ENCODE data around the gene EGLN1.
A peak's percentile ranks its signal among the peaks of the same experiment; 100 is the strongest.

The EGLN1 gene

DNA sequence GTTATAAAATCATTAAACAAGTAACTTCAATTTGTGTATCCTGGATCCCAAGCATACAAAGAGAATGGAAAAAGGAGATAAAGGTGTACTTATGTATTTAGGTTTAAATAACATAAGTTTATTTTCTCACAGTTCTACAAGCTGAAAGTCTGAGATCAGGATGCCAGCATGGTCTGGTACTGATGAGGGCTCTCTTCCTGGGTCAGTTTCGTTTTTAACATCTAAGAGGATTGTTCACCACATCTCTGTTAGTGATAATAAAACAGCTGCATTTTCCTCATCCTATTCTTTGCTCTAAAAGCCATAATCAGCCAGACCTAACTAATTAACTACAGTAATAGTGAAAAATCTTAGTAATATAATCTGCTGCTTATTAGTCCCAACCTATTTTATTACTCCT, 5.2 kb downstream of the EGLN1 start:
- no peak for DNase-seq (ENCODE audit: extremely low read depth, low read depth)
- H3K4me3 ChIP-seq (replicated peaks; ENCODE audit: low read depth, low read length) = peak overlapping the region; percentile 88; the same call in 1 of the 2 replicates
- TF ChIP-seq, protein P1, sequence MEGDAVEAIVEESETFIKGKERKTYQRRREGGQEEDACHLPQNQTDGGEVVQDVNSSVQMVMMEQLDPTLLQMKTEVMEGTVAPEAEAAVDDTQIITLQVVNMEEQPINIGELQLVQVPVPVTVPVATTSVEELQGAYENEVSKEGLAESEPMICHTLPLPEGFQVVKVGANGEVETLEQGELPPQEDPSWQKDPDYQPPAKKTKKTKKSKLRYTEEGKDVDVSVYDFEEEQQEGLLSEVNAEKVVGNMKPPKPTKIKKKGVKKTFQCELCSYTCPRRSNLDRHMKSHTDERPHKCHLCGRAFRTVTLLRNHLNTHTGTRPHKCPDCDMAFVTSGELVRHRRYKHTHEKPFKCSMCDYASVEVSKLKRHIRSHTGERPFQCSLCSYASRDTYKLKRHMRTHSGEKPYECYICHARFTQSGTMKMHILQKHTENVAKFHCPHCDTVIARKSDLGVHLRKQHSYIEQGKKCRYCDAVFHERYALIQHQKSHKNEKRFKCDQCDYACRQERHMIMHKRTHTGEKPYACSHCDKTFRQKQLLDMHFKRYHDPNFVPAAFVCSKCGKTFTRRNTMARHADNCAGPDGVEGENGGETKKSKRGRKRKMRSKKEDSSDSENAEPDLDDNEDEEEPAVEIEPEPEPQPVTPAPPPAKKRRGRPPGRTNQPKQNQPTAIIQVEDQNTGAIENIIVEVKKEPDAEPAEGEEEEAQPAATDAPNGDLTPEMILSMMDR (IDR thresholded peaks at IDR 0.05; ENCODE audit: low read depth, low read length, missing control alignments) = no peak

DNA sequence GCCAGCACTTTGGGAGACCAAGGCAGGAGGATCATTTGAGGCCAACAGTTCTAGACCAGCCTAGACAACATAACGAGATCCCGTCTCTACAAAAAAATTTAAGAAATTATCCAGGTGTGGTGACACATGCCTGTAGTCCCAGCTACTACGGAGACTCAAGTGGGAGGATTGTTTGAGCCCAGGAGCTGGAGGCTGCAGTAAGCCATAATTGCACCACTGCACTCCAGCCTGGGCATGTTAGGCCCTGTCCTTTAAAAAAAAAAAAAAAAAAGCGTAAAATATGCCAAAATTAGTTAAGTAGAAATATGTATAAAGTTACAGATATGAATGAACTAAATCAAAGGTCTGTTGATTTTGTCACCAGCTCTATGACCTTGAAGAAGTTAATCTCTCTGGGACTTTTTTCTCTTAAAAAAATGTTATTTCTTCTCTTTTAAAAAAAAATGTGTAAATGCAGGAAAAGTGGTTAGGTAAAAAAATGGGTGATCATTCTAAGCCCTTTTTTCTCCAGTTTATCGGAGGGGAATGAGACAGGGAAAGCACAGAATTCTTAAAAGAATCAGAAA, 7.0 kb downstream of the EGLN1 start:
- TF ChIP-seq, protein P1 (IDR thresholded peaks at IDR 0.05; ENCODE audit: low read depth, low read length, missing control alignments) = no peak
- DNase-seq (ENCODE audit: extremely low read depth, low read depth) = no peak
- H3K4me3 ChIP-seq (replicated peaks; ENCODE audit: low read depth, low read length) = no peak overlapping the region

DNA sequence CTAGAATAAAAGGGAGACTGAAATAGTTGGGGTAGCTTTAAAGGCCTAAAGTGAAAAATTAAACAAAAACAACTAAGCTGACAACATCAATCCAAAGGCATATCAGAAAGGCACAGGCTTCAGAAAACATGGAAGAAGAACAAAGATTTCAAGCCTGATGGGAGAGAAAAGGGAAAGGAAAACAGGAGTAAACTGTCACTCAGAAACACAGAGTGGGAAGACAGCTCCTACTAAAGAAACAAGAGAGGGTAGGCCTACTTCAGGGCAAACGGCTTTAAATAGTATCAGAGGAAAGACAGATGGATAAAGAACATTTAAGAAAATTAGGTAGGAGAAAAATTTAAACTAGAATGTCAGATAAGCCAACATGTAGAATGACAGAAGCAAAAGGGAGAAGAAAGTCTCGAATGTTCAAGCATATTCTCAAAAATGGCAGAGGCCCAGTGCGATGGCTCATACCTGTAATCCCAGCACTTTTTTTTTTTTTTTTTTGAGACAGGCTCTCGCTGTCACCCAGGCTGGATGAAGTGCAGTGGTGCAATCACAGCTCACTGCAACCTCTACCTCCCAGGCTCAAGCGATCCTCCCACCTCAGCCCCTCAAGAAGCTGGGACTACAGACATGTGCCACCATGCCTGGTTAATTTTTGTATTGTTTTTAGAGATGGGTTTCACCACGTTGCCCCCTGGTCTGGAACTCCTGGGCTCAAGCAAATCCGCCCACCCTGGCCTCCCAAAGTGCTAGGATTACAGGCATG, 7.6 kb downstream of the EGLN1 start:
- no peak overlapping the region for H3K4me3 ChIP-seq (replicated peaks; ENCODE audit: low read depth, low read length)
- DNase-seq (ENCODE audit: extremely low read depth, low read depth) = no peak
- TF ChIP-seq, protein P1 (IDR thresholded peaks at IDR 0.05; ENCODE audit: low read depth, low read length, missing control alignments) = no peak

DNA sequence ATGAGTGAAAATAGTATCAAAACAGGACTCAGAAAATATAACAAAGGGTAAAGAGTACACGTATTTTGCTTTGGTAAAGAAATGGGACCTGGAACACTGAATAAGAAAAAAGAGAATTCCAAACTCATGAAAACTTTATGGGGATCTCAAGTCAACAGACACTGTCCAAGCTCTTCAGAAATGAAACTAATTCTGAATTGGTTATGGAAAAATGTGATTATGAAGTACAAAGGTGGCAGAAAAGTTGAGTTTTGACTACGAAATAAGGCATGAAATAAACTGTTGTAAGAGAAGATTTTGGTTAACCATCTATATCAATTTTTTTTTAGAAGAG, 8.4 kb downstream of the EGLN1 start:
- H3K4me3 ChIP-seq (replicated peaks; ENCODE audit: low read depth, low read length) = no peak overlapping the region
- TF ChIP-seq, protein P1 (IDR thresholded peaks at IDR 0.05; ENCODE audit: low read depth, low read length, missing control alignments) = no peak
- no peak for DNase-seq (ENCODE audit: extremely low read depth, low read depth)

DNA sequence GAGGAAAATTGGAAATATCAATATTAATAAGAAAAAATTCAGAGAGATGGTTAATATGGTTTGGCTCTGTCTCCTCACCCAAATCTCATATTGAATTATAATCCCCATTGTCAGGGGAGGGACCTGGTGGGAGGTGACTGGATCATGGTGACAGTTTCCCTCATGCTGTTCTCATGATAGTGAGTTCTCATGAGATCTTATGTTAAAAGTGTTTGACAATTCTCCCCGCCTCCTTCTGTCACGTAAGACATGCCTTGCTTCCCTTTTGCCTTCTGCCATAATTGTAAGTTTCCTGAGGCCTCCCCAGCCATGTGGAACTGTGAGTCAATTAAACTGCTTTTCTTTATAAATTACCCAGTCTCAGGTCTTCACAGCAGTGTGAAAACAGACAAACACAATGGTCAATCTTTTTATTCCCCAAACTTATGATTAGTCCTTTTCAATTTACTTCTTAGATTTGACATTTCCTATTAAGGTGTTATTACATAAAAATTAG, 11.0 kb downstream of the EGLN1 start:
- TF ChIP-seq, protein P1 (IDR thresholded peaks at IDR 0.05; ENCODE audit: low read depth, low read length, missing control alignments) = no peak
- no peak for DNase-seq (ENCODE audit: extremely low read depth, low read depth)
- no peak overlapping the region for H3K4me3 ChIP-seq (replicated peaks; ENCODE audit: low read depth, low read length)

DNA sequence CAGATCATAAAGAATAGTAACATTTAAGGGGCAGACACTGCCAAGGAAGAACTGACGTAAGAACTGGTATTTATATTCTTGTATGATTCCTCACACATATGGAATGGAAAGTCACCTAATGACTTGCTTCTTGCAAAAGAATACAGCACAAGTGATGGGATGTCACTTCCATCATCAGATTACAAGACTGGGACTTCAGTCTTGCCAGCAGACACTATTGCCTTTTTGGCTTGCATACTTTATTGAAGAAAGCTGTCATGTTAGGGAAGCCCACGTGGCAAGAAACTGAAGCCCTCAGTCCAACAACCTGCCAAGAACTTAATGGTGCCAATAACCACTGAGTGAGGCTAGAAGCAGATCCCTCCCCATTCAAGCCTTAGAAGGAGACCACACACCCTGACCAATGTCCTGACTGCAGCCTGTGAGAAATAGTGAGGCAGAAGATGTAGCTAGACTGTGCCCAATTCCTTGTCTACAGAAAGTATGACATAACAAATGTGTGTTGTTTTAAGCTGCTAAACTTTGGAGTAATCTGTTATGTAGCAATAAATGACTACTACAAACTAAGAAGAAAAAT, 12.0 kb downstream of the EGLN1 start:
- H3K4me3 ChIP-seq (replicated peaks; ENCODE audit: low read depth, low read length) = no peak overlapping the region
- TF ChIP-seq, protein P1 (IDR thresholded peaks at IDR 0.05; ENCODE audit: low read depth, low read length, missing control alignments) = no peak
- no peak for DNase-seq (ENCODE audit: extremely low read depth, low read depth)
